Embryonic facial prominence (tissue), 1 donor: ENCODE data around the gene KIN.
"Not testable (repeated sequence)": the region's sequence is repeated elsewhere in the genome, so short reads cannot be mapped to it uniquely, and the experiment has no call there.

Source experiments
- DNase-seq: peaks from one replicate; pipeline ENCODE4 v3.0.0-alpha.2; 2016; ENCODE audit errors: extremely low spot score

The KIN gene

GRCh38 chr10:7734821-7735220 lies 53.0 kb downstream of the KIN start:
- DNase-seq, result no peak

DNA sequence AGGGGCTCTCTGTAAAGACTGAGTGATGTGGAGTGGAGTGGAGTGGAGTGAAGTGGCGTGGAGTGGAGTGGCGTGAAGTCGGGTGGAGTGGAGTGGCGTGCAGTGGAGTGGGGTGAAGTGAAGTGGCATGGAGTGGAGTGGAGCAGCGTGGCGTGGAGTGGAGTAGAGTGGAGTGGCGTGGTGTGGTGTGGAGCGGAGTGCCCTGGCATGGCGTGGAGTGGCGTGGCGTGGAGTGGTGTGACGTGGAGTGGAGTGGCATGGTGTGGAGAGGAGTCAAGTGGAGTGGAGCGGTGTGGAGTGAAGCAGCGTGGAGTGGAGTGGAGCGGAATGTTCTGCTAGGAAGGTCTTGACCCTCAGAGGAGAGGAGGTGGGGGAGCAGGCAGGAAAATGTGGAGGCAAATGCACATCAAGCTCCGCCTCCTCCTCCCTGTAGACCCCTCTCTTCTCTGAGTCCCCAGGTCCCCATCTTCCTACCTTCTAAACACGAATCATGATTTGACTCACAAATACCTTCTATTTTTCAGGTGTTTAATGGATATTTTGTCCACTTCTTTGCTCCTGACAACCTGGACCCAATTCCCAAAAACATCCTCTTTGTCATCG lies 64.8 kb downstream of the KIN start:
- no peak for DNase-seq

DNA sequence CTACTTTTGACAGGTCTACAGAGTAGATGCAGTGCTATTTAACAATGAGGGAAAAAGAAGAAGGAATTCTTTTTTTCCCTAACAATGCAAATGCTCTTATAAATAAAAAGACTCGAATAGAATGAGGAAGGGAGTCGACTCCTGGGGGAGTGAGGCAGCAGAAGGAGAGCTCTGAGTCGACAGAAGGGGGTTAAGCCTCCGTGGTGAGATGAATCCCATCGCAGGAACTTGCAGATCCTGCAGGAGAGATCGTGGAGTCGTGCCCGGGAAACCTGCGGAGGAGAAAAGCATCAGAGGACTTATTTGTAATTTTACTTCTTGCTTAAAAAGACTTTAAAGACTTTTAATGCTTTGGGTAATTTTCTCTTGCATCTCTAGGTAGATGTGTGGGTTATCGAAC lies 67.3 kb downstream of the KIN start:
- no peak for DNase-seq

DNA sequence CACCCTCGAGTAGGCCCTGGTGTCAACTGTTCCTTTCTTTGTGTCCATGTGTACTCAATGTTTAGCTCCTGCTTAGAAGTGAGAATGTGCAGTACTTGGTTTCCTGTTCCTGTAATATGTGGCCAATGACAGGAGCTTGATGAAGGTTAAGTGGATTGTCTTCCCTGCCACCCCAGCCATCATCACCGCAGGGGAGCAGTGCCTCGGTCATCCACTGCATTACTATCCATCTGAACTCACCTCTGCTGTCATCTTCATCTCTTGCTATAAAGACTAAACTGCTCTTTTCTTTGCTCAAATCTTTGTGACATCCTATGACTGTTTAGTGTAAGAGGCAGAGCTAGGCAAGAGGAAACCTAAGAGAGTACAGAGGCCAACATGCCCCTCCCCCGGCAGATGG lies 69.1 kb downstream of the KIN start:
- no peak for DNase-seq

DNA sequence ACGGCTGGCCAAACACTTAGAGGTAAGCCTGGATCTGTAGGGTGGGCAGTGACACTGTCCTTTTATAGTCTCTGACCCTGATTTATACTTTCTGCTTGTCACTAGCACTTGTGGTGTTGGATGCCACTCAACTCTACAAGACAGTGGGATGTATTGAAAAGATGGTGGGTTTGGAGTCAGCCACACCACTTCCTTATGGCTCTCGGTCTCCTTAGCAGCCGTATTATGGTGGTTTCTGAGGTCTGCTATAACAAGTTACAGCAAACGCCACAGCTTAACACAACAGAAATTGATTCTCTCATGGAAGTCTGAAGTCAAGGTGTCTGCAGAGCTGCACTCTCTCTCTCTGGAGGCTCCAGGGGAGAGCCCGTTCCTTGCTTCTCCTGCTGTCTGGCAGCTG lies 70.0 kb downstream of the KIN start:
- DNase-seq, result no peak

- no peak for DNase-seq
These were observed 72.3 kb downstream of the KIN start for GRCh38 chr10:7715515-7715914.

GRCh38 chr10:7711075-7711474 lies 76.7 kb downstream of the KIN start:
- DNase-seq, result not testable (repeated sequence)

GRCh38 chr10:7710446-7710845 lies 77.3 kb downstream of the KIN start:
- no peak for DNase-seq

DNA sequence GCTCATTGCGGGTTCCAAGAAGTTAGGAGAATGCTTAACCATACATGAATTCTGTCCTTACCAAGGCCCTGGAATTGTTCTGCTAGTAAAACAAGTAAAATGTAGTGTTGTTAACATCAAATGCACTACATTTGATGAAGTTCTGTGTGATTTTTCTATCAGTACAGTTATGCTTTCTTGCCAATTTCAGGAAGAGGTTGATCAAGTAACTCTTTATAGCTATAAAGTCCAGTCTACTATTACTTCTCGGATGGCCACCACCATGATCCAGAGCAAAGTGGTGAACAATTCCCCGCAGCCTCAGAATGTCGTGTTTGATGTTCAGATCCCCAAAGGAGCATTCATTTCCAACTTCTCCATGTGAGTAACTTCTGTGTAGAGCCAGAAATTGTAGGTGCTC lies 79.0 kb downstream of the KIN start:
- no peak for DNase-seq

- DNase-seq, result no peak
These were observed 79.8 kb downstream of the KIN start for GRCh38 chr10:7707858-7708622.

- no peak for DNase-seq
These were observed 80.7 kb downstream of the KIN start for GRCh38 chr10:7707102-7707501.

DNA sequence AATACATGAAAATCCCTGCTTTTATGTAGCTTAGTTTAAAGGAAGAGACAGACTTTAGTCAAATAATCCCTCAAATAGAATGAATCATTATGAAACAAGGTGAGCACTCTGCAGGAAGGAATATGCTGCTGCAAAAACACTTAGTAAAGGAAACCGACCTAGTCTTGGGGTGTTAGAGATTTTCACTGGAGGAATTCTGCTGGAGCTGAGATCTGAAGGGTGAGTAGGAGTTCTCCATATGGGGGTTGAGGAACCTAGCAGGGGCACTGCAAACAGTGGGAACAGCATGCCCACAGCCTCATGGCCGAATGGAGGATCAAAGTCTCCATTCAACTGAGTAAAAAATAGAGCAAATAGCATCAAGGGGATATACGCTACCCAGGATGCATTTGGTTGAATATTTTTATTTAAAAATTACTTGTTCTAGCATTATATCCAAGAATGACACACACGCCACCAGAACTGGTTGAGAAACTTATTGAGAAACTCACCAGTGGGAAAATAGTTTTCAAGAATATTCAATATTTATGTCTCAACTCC lies 81.2 kb downstream of the KIN start:
- DNase-seq, result no peak

DNA sequence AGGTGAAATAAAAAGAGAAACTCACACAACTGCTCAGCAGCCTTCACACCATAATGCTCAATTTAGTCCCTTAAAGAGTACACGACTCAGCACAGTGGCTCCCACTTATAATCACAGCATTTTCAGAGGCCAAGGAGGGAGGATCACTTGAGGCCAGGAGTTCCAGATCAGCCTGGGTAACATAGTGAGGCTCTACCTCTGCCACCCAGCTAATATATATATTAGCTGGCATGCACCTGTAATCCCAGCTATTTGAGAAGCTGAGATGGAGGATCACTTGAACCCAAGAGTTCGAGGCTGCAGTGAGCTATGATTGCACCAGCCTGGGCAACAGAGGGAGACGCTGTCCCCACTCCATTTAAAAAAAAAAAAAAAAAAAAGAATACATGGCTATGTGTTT lies 82.5 kb downstream of the KIN start:
- no peak for DNase-seq

GRCh38 chr10:7704071-7705016 lies 83.4 kb downstream of the KIN start:
- no peak for DNase-seq

DNA sequence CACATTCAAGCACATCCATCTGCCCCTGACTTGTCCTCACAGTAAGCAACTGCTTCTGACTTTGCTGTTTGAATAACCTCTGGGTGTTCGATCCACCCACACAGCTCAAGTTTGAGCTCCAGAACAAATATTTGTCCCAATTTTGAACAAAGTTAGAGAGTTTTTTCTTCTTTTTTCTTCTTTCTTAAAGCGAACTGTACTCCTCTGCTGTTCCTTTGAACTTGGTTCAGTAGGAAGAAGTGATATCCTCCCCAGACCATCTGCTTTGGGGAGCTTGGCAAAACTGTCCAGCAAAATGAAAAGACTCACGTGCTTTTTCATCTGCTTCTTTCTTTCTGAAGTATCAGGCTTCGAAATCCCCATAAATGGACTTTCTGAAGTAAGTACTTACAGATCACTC lies 84.7 kb downstream of the KIN start, which contains the start of gene ITIH2:
TSS of gene ITIH2 (plus strand) at position 177 of the 400 bp plus-strand sequence. CDS start at position 296, 119 bp downstream.
- DNase-seq, result no peak

GRCh38 chr10:7702288-7702812 lies 85.4 kb downstream of the KIN start:
- no peak for DNase-seq

DNA sequence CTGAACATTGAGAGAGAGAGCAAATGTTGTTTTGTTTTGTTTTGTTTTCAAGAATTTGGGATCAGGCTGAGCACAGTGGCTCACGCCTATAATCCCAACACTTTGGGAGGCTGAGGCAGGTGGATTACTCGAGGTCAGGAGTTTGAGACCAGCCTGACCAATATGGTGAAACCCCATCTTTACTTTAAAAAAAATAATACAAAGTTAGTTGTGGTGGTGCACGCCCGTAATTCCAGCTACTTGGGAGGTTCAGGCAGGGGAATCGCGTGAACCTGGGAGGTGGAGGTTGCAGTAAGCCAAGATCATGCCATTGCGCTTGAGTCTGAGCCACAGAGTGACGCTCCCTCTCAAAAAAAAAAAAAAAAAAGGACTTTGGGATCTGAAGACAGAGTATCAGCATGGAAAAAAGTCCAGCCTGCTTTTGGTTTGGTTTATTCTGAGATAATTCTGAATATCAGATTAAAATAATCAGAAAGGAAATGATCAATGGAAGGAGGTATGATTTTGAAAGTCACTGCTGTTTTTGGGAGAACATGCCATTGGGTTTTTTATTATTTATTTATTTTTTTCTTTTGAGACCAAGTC lies 86.5 kb downstream of the KIN start:
- no peak for DNase-seq
